GM12878 (cell line): ENCODE data around the gene TXN2.

Experiments
- CHD2 ChIP-seq: IDR thresholded peaks from 2 replicates; pipeline ENCODE4 v1.6.1; 2011; ENCODE audit warnings: low read depth, low read length, improper control_type of control experiment, borderline replicate concordance
- FOXM1 ChIP-seq: IDR thresholded peaks from 2 replicates; pipeline ENCODE4 v1.6.1; 2012; ENCODE audit warnings: low read depth, mild to moderate bottlenecking, inconsistent platforms, low read length, moderate library complexity
- POLR2AphosphoS5 ChIP-seq: IDR thresholded peaks from 2 replicates; pipeline ENCODE4 v1.6.1; 2011; ENCODE audit warnings: mild to moderate bottlenecking, low read length, inconsistent platforms
- SIN3A ChIP-seq: IDR thresholded peaks from 2 replicates; pipeline ENCODE4 v1.6.1; 2012; ENCODE audit warnings: low read depth, low read length, improper control_type of control experiment
- SRF ChIP-seq, 2 experiments: IDR thresholded peaks; 2 replicates each; pipeline ENCODE4 v1.6.1; 2011; ENCODE audit warnings: low read depth in 2 of 2, low read length in 2 of 2, mild to moderate bottlenecking in 1 of 2, moderate library complexity in 1 of 2
- TF ChIP-seq, protein P1 (sequence below): IDR thresholded peaks from 2 replicates; pipeline ENCODE4 v1.6.1; 2011; ENCODE audit warnings: low read depth, low read length, improper control_type of control experiment, borderline replicate concordance
- TF ChIP-seq, protein P2 (sequence below), 3 experiments: IDR thresholded peaks in 2 of 3; conservative IDR thresholded peaks in 1 of 3; 2 replicates each; pipeline ENCODE4 v1.5.1; 2011; ENCODE audit warnings: low read depth in 3 of 3, low read length in 3 of 3, mild to moderate bottlenecking in 3 of 3, control low read depth in 2 of 3, moderate library complexity in 2 of 3, inconsistent platforms in 1 of 3, mixed read lengths in 1 of 3; ENCODE audit not compliant: control insufficient read depth in 2 of 3, insufficient read depth in 1 of 3; ENCODE audit errors: extremely low read depth in 1 of 3
- TF ChIP-seq, protein P3 (sequence below): fragments of 450-650 bp; IDR thresholded peaks from 2 replicates; pipeline ENCODE4 v1.6.1; 2017; ENCODE audit warnings: low read depth, mild to moderate bottlenecking, moderate library complexity

DNA sequence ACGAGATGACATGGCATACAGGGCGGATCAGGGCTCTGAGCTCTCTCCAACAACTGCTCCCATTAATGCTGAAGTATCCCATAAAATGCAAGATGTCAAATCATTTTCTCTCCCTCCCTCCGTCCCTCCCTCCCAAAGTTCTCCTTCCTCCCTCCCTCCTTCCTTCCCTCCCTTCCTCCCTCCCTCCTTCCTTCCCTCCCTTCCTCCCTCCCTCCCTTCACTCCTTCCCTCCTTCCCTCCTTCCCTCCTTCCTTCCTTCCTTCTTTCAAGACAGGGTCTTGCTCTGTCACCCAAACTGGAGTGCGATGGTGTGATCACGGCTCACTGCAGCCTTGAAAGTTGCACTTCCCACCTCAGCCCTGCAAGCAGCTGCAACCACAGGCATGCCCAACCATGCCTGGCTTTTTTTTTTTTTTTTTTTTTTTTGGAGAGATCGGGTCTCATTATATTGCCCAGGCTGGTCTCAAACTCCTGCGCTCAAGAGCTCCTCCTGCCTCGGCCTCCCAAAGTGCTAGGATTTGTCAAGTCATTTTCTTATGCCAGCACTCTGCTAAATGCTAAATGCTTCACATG is 38.2 kb downstream of the TXN2 start:
- TF ChIP-seq, protein P1, sequence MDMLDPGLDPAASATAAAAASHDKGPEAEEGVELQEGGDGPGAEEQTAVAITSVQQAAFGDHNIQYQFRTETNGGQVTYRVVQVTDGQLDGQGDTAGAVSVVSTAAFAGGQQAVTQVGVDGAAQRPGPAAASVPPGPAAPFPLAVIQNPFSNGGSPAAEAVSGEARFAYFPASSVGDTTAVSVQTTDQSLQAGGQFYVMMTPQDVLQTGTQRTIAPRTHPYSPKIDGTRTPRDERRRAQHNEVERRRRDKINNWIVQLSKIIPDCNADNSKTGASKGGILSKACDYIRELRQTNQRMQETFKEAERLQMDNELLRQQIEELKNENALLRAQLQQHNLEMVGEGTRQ: no peak
- no peak for TF ChIP-seq SRF (IDR thresholded peaks at IDR 0.05; ENCODE audit: low read depth in 2 of 2, low read length in 2 of 2)
- TF ChIP-seq FOXM1: no peak
- TF ChIP-seq CHD2: no peak
- no peak for TF ChIP-seq POLR2AphosphoS5
- TF ChIP-seq SIN3A: no peak
- TF ChIP-seq, protein P2, sequence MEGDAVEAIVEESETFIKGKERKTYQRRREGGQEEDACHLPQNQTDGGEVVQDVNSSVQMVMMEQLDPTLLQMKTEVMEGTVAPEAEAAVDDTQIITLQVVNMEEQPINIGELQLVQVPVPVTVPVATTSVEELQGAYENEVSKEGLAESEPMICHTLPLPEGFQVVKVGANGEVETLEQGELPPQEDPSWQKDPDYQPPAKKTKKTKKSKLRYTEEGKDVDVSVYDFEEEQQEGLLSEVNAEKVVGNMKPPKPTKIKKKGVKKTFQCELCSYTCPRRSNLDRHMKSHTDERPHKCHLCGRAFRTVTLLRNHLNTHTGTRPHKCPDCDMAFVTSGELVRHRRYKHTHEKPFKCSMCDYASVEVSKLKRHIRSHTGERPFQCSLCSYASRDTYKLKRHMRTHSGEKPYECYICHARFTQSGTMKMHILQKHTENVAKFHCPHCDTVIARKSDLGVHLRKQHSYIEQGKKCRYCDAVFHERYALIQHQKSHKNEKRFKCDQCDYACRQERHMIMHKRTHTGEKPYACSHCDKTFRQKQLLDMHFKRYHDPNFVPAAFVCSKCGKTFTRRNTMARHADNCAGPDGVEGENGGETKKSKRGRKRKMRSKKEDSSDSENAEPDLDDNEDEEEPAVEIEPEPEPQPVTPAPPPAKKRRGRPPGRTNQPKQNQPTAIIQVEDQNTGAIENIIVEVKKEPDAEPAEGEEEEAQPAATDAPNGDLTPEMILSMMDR (IDR thresholded peaks at IDR 0.05 in 2 of 3, conservative IDR thresholded peaks at IDR 0.05 in 1 of 3; ENCODE audit: control insufficient read depth in 2 of 3, extremely low read depth in 1 of 3, insufficient read depth in 1 of 3, low read depth in 3 of 3, low read length in 3 of 3): no peak
- TF ChIP-seq, protein P3, sequence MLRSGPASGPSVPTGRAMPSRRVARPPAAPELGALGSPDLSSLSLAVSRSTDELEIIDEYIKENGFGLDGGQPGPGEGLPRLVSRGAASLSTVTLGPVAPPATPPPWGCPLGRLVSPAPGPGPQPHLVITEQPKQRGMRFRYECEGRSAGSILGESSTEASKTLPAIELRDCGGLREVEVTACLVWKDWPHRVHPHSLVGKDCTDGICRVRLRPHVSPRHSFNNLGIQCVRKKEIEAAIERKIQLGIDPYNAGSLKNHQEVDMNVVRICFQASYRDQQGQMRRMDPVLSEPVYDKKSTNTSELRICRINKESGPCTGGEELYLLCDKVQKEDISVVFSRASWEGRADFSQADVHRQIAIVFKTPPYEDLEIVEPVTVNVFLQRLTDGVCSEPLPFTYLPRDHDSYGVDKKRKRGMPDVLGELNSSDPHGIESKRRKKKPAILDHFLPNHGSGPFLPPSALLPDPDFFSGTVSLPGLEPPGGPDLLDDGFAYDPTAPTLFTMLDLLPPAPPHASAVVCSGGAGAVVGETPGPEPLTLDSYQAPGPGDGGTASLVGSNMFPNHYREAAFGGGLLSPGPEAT: no peak
